H1 (cell line): ENCODE measurements around the gene TAS1R1. TPM values are rescaled to one million over a fixed set of nuclear protein-coding genes. Genes with fewer than 3 reads are reported as not detected.

Source experiments
- CTCF ChIA-PET: fragments of 300-600 bp; sonication (Branson Sonifier 250); formaldehyde crosslinking; loops from one replicate; lab custom pipeline; 2021; ENCODE audit not compliant: partially characterized antibody; lab: Charles Lee
- POLR2A ChIA-PET: fragments of 300-600 bp; sonication (Branson Sonifier 250); formaldehyde crosslinking; loops from one replicate; lab custom pipeline; 2021; ENCODE audit warnings: inconsistent platforms; ENCODE audit not compliant: partially characterized antibody; lab: Charles Lee
- DNase-seq, 2 experiments: peaks; one replicate each; pipeline versions ENCODE4 v3.0.0 to v3.0.0-alpha.2; 2010 to 2022; ENCODE audit warnings: low spot score in 2 of 2, low read depth in 1 of 2, mixed read lengths in 1 of 2
- FAIRE-seq: peaks from 2 replicates; lab custom pipeline; 2011; peaks lifted over from hg19 to GRCh38; lab: Jason Lieb, UNC
- H2AFZ ChIP-seq: 2 replicates; pipeline ENCODE4 v1.8.1; 2012; ENCODE audit warnings: low read length, inconsistent platforms
- H2AK5ac ChIP-seq: 2 replicates; pipeline ENCODE4 v1.6.1; 2013; ENCODE audit warnings: low read depth, low read length
- H2BK120ac ChIP-seq: replicated peaks from 2 replicates; pipeline ENCODE3; 2013; ENCODE audit warnings: low read depth, low read length, inconsistent platforms
- H2BK12ac ChIP-seq: 2 replicates; pipeline ENCODE4 v1.6.1; 2013; ENCODE audit warnings: low read depth, low read length
- H2BK15ac ChIP-seq: 2 replicates; pipeline ENCODE4 v1.6.1; 2013; ENCODE audit warnings: low read length
- H2BK20ac ChIP-seq: 2 replicates; pipeline ENCODE4 v1.6.1; 2013; ENCODE audit warnings: low read length
- H2BK5ac ChIP-seq: 2 replicates; pipeline ENCODE4 v1.6.1; 2013; ENCODE audit warnings: low read depth, low read length
- H3K14ac ChIP-seq: 2 replicates; pipeline ENCODE4 v1.6.1; 2013; ENCODE audit warnings: inconsistent platforms; ENCODE audit not compliant: insufficient read length
- H3K18ac ChIP-seq: 2 replicates; pipeline ENCODE4 v1.6.1; 2013; ENCODE audit warnings: low read length; ENCODE audit errors: extremely low read depth
- H3K23ac ChIP-seq: 2 replicates; pipeline ENCODE4 v1.6.1; 2013; ENCODE audit warnings: inconsistent platforms; ENCODE audit not compliant: insufficient read length
- H3K23me2 ChIP-seq: 2 replicates; pipeline ENCODE4 v1.6.1; 2013; ENCODE audit warnings: low read depth, low read length
- H3K27ac ChIP-seq: 2 replicates; pipeline ENCODE4 v1.6.1; 2011; ENCODE audit warnings: low read depth, low read length, inconsistent platforms
- H3K27me3 ChIP-seq, 4 experiments: replicated peaks in 1 of 4; 1 replicate in 1 of 4; 2 replicates in 3 of 4; pipeline versions ENCODE4 v1.6.1 to v1.8.1; 2011 to 2013; ENCODE audit warnings: low read length in 3 of 4, mild to moderate bottlenecking in 3 of 4, inconsistent platforms in 2 of 4, mixed read lengths in 2 of 4, moderate library complexity in 1 of 4; ENCODE audit not compliant: control insufficient read depth in 3 of 4, insufficient read depth in 3 of 4; ENCODE audit errors: extremely low read depth in 1 of 4
- H3K36me3 ChIP-seq, 4 experiments: 2 replicates each; pipeline versions ENCODE4 v1.6.1 to v1.8.1; 2011 to 2013; ENCODE audit warnings: mild to moderate bottlenecking in 4 of 4, low read length in 3 of 4, moderate library complexity in 2 of 4, control low read depth in 1 of 4, inconsistent platforms in 1 of 4; ENCODE audit not compliant: insufficient read depth in 4 of 4, control insufficient read depth in 2 of 4
- H3K4ac ChIP-seq: replicated peaks from 2 replicates; pipeline ENCODE3; 2013; ENCODE audit warnings: low read length, low read depth, mixed read lengths, inconsistent platforms; ENCODE audit not compliant: insufficient read length
- H3K4me1 ChIP-seq, 4 experiments: replicated peaks in 1 of 4; 1 replicate in 1 of 4; 2 replicates in 3 of 4; pipeline versions ENCODE4 v1.6.1 to v1.8.1; 2011 to 2013; ENCODE audit warnings: low read length in 3 of 4, inconsistent platforms in 2 of 4, mixed read lengths in 1 of 4; ENCODE audit not compliant: insufficient read depth in 4 of 4, control insufficient read depth in 3 of 4
- H3K4me2 ChIP-seq, 2 experiments: 2 replicates each; pipeline versions ENCODE4 v1.6.1 to v1.8.1; 2011 to 2013; ENCODE audit warnings: low read depth in 2 of 2, low read length in 2 of 2, control low read depth in 1 of 2, inconsistent platforms in 1 of 2, mild to moderate bottlenecking in 1 of 2; ENCODE audit not compliant: insufficient read depth in 1 of 2
- H3K4me3 ChIP-seq, 4 experiments: fragments of 200-600, 300-600 bp in 1 of 4; sonication (generic), shearing (Covaris generic), sonication (Bioruptor Twin) in 1 of 4; 2 replicates each; pipeline versions ENCODE4 v1.5.1 to v1.8.1; 2011 to 2016; ENCODE audit warnings: low read length in 4 of 4, low read depth in 3 of 4, control low read depth in 2 of 4, inconsistent platforms in 2 of 4, mild to moderate bottlenecking in 2 of 4, mixed read lengths in 1 of 4, moderate library complexity in 1 of 4; ENCODE audit not compliant: insufficient read depth in 2 of 4; ENCODE audit errors: extremely low read depth in 1 of 4
- H3K56ac ChIP-seq: replicated peaks from 2 replicates; pipeline ENCODE3; 2013; ENCODE audit warnings: low read depth, mild to moderate bottlenecking, mixed read lengths, low read length, inconsistent platforms; ENCODE audit not compliant: insufficient read length
- H3K79me1 ChIP-seq: 2 replicates; pipeline ENCODE4 v1.6.1; 2013; ENCODE audit warnings: low read depth, low read length, control low read depth
- H3K79me2 ChIP-seq, 2 experiments: 2 replicates each; pipeline versions ENCODE4 v1.6.1 to v1.8.1; 2012 to 2013; ENCODE audit warnings: low read length in 2 of 2, mild to moderate bottlenecking in 2 of 2, inconsistent platforms in 1 of 2; ENCODE audit not compliant: insufficient read depth in 2 of 2, control insufficient read depth in 1 of 2
- H3K9ac ChIP-seq, 4 experiments: replicated peaks in 1 of 4; 1 replicate in 1 of 4; 2 replicates in 3 of 4; pipeline versions ENCODE4 v1.6.1 to v1.8.1; 2011 to 2013; ENCODE audit warnings: low read depth in 3 of 4, low read length in 3 of 4, control low read depth in 2 of 4, mild to moderate bottlenecking in 2 of 4, moderate library complexity in 2 of 4, inconsistent platforms in 1 of 4; ENCODE audit errors: extremely low read depth in 1 of 4
- H3K9me3 ChIP-seq, 2 experiments: 2 replicates each; pipeline versions ENCODE4 v1.6.1 to v1.8.1; 2012 to 2013; ENCODE audit warnings: mild to moderate bottlenecking in 2 of 2, moderate library complexity in 2 of 2, control low read depth in 1 of 2, inconsistent platforms in 1 of 2, low read depth in 1 of 2, low read length in 1 of 2, mixed read lengths in 1 of 2; ENCODE audit not compliant: insufficient read depth in 2 of 2
- H4K20me1 ChIP-seq, 2 experiments: replicated peaks in 1 of 2; 2 replicates each; pipeline versions ENCODE3 to v1.8.1; 2011 to 2013; ENCODE audit warnings: inconsistent platforms in 2 of 2, low read length in 2 of 2, mild to moderate bottlenecking in 1 of 2; ENCODE audit not compliant: insufficient read depth in 2 of 2, control insufficient read depth in 1 of 2
- H4K5ac ChIP-seq: 2 replicates; pipeline ENCODE4 v1.6.1; 2013; ENCODE audit warnings: low read length, low read depth, mixed read lengths, inconsistent platforms; ENCODE audit not compliant: insufficient read length
- H4K8ac ChIP-seq: 2 replicates; pipeline ENCODE4 v1.8.0; 2013; ENCODE audit warnings: mild to moderate bottlenecking, moderate library complexity, low read length, inconsistent platforms; ENCODE audit not compliant: insufficient read depth; ENCODE audit errors: extremely low read depth
- H4K91ac ChIP-seq: replicated peaks from 2 replicates; pipeline ENCODE3; 2013; ENCODE audit warnings: low read length, mixed read lengths, inconsistent platforms; ENCODE audit not compliant: insufficient read length
- CBX8 ChIP-seq: fragments of 300-800, 300-1000 bp; sonication (generic); IDR thresholded peaks from 2 replicates; pipeline ENCODE4 v1.7.1; 2016; ENCODE audit warnings: low read depth, low read length, borderline replicate concordance
- CHD2 ChIP-seq: IDR thresholded peaks from 2 replicates; pipeline ENCODE4 v1.6.1; 2012; ENCODE audit warnings: low read length, improper control_type of control experiment
- CREB1 ChIP-seq: IDR thresholded peaks from 2 replicates; pipeline ENCODE4 v1.6.1; 2012; ENCODE audit warnings: inconsistent platforms
- CTBP2 ChIP-seq: IDR thresholded peaks from 2 replicates; pipeline ENCODE4 v1.7.0; 2011; ENCODE audit warnings: borderline replicate concordance, mild to moderate bottlenecking, moderate library complexity, mixed read lengths, low read length; ENCODE audit not compliant: insufficient read depth, insufficient read length
- KDM1A ChIP-seq: fragments of 200-600, 300-600 bp; sonication (generic); IDR thresholded peaks from 2 replicates; pipeline ENCODE4 v1.7.1; 2016; ENCODE audit warnings: mild to moderate bottlenecking, low read length, borderline replicate concordance
- MAFK ChIP-seq: IDR thresholded peaks from 2 replicates; pipeline ENCODE4 v1.6.1; 2012; ENCODE audit warnings: low read depth, mild to moderate bottlenecking, improper control_type of control experiment, low read length
- RAD21 ChIP-seq, 2 experiments: IDR thresholded peaks in 1 of 2; conservative IDR thresholded peaks in 1 of 2; 2 replicates each; pipeline ENCODE4 v1.6.1; 2011; ENCODE audit warnings: low read depth in 2 of 2, low read length in 2 of 2, improper control_type of control experiment in 1 of 2, inconsistent platforms in 1 of 2, mild to moderate bottlenecking in 1 of 2, moderate library complexity in 1 of 2
- SAP30 ChIP-seq: fragments of 300-600 bp; sonication (generic); IDR thresholded peaks from 2 replicates; pipeline ENCODE4 v1.7.1; 2012; ENCODE audit warnings: low read length, moderate library complexity, mild to moderate bottlenecking, inconsistent platforms; ENCODE audit not compliant: insufficient read depth, insufficient replicate concordance
- SP4 ChIP-seq: IDR thresholded peaks from 2 replicates; pipeline ENCODE4 v1.6.1; 2012; ENCODE audit warnings: low read length, inconsistent platforms
- TAF1 ChIP-seq: IDR thresholded peaks from 2 replicates; pipeline ENCODE4 v1.6.1; 2011; ENCODE audit warnings: mild to moderate bottlenecking, low read depth, low read length
- WGBS, 2 experiments: shearing (Covaris generic) in 1 of 2; methylation state at CpG; one replicate each; pipeline versions ENCODE4 v1.1.6 to v1.1.7; 2013 to 2015; ENCODE audit warnings: low lambda C conversion rate in 2 of 2, mixed read lengths in 2 of 2, inconsistent platforms in 1 of 2, low coverage in 1 of 2, missing lambda C conversion rate in 1 of 2; ENCODE audit not compliant: insufficient replicate concordance in 2 of 2, insufficient coverage in 1 of 2, insufficient read length in 1 of 2; ENCODE audit errors: extremely low coverage in 1 of 2, missing lambda C conversion rate in 1 of 2; 5-methylcytosine and 5-hydroxymethylcytosine counted together
- polyA plus RNA-seq, 7 experiments: library from polyadenylated mRNA; depleted of rRNA in 3 of 7; stranded (reverse) in 5 of 7; unstranded in 2 of 7; fragments of >200 nt in 5 of 7; fragments of 200-250 nt in 2 of 7; gene quantifications; 1 replicate in 5 of 7; 2 replicates in 1 of 7; 4 replicates in 1 of 7; pipeline versions ENCODE4 v1.2.1 to v1.2.3, GENCODE V29; 2011 to 2013; ENCODE audit warnings: missing spikeins in 2 of 7, mixed read lengths in 2 of 7
- total RNA-seq: library from RNA; stranded (reverse); fragmentation: NEBNext Ultra II Directional; extraction: Animal tissue kit (Norgen Biotek cat#: 25700); gene quantifications from 2 replicates; pipeline ENCODE4 v1.2.1, GENCODE V29; 2021

TAS1R1 gene
- total and polyA plus RNA-seq, 2 of the 8 experiments (the other 6 are each of a cell fraction or from before 2014, with no cell fraction given), result 0.26 TPM; not detected in 1

DNA sequence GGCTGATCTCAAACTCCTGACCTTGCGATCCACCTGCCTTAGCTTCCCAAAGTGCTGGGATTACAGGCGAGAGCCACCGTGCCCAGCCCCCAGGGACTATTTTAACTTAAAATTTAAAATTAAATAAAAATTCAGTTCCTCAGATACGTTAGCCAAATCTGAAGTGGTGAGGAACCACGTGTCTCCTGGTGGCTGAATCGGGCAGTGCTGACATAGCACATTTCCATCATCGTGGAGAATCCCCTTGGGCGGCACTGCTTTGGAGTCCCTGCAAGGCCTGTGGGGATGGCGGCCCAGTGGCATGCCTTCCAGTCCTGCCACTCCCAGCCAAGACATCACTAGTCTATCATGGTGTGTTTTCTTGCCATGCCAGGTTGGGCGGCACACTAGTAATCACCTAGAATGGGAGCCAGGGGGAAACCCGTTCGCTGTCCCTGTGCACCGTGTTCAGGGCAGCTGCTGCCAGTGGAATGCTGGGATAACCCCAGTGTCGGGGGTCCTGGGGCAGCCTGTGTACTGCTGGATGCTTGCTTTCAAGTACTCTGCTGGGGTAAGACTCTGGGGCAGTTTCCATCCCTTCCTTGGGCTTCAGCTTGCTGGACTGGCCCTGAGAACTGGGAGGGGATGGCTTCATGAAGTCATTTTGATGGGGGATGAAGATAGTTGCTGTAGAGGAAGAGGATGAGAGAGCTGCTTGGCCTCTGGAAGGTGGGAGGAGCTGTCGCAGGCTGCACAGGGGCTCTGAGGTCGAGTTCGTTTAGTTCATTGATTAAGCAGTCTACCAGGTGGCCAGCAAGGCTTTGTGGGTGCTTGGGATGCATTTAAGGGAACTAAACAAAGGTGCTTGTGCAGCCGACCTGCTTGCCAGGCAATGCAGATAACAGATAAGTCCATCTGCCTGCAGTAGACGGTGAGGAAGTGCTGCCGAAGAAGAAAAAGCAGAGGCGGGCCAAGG is 29.3 kb downstream of the TAS1R1 start:
- Histone ChIP-seq H3K27ac (no peak overlapping the region), H2BK12ac (no peak overlapping the region), H2BK120ac (no peak overlapping the region), H2AFZ (no peak overlapping the region), H3K18ac (no peak overlapping the region), H3K36me3 (peaks cover 0 to 17% (median 4%) of the 10 kb centered on the region in 4 experiments; a peak in 6 of 8 replicates), H3K14ac (no peak overlapping the region), H4K20me1 (peaks cover 2 to 24% of the 10 kb centered on the region in 2 experiments), H3K56ac (no peak overlapping the region), H3K23ac (no peak overlapping the region), H2BK5ac (no peak overlapping the region), H3K4me2 (no peak overlapping the region), H3K27me3 (no peaks in the 10 kb centered on the region), H4K8ac (no peak overlapping the region), H3K79me2 (peaks cover 0 to 13% of the 10 kb centered on the region in 2 experiments; a peak in 1 of 4 replicates), H3K9me3 (no peaks in the 10 kb centered on the region), H3K4me3 (no peak overlapping the region), H4K91ac (no peak overlapping the region), H3K4me1 (peaks cover 0 to 8% (median 7%) of the 10 kb centered on the region in 4 experiments; a peak in 6 of 7 replicates), H4K5ac (no peak overlapping the region), H3K4ac (no peak overlapping the region), H2AK5ac (no peak overlapping the region), H2BK20ac (no peak overlapping the region), H3K23me2 (peaks cover 2% of the 10 kb centered on the region; the same call in 1 of the 2 replicates), H3K9ac (no peak overlapping the region), H3K79me1 (peaks cover 8% of the 10 kb centered on the region), H2BK15ac (no peak overlapping the region)
- FAIRE-seq (no peak), DNase-seq (no peak)
- ChIA-PET CTCF (interaction anchor here (1.2 to 1.8 kb wide), 6 partner anchors 9 to 62 kb away, joined by 3 to 6 read pairs (median 4); partner anchors contain the start of genes NOL9 and TAS1R1), POLR2A (interaction anchor here (1.7 to 17.4 kb wide), 3 partner anchors 8 to 41 kb away, joined by 4 to 196 read pairs (median 4); partner anchors contain the start of genes KLHL21 and THAP3)
- 92% methylated on average over 21 of the region's 21 CpGs; no CpG with 5 or more reads in 1 of the 2 experiments for WGBS, 2 experiments
- TF ChIP-seq CTBP2, result no peak
- no peak for TF ChIP-seq CHD2
- TF ChIP-seq CREB1, result no peak
- TF ChIP-seq TAF1, result no peak
- no peak for TF ChIP-seq KDM1A
- no peak; a peak in 1 of 4 replicates for TF ChIP-seq RAD21 (IDR thresholded peaks at IDR 0.05 in 1 of 2, conservative IDR thresholded peaks at IDR 0.05 in 1 of 2; ENCODE audit: low read depth in 2 of 2, low read length in 2 of 2)
- no peak for TF ChIP-seq SAP30
- TF ChIP-seq SP4, result no peak
- peak; percentile 91 for TF ChIP-seq MAFK
- TF ChIP-seq CBX8, result no peak
